Testis (tissue), 3 donors: ENCODE data around the gene EDN3. TPM values are rescaled to one million over a fixed set of nuclear protein-coding genes. Genes with fewer than 3 reads are reported as not detected.

Source experiments
- DNase-seq: peaks from one replicate; pipeline ENCODE4 v3.0.0-alpha.2; 2019
- H3K27ac ChIP-seq, 2 donors: fragments of 200-600 bp; sonication (generic); one replicate each; pipeline ENCODE4 v1.5.1; 2019
- H3K27me3 ChIP-seq: fragments of 200-600 bp; sonication (generic); one replicate; pipeline ENCODE4 v1.5.1; 2019
- H3K36me3 ChIP-seq: fragments of 200-600 bp; sonication (generic); one replicate; pipeline ENCODE4 v1.5.1; 2017; ENCODE audit warnings: low read depth; ENCODE audit errors: missing control alignments
- H3K4me1 ChIP-seq: fragments of 200-600 bp; sonication (generic); one replicate; pipeline ENCODE4 v1.5.1; 2019
- H3K4me3 ChIP-seq, 2 donors: fragments of 200-600 bp; sonication (generic); one replicate each; pipeline ENCODE4 v1.5.1; 2017 to 2019
- H3K9me3 ChIP-seq: fragments of 200-600 bp; sonication (generic); one replicate; pipeline ENCODE4 v1.5.1; 2017
- CTCF ChIP-seq, 3 experiments: fragments of 450-650 bp in 2 of 3; fragments of 200-600 bp in 1 of 3; sonication (generic) in 1 of 3; IDR thresholded peaks; one replicate each; pipeline ENCODE4 v1.5.1; 2016 to 2019; ENCODE audit warnings: antibody characterized with exemption in 3 of 3, mild to moderate bottlenecking in 2 of 3, moderate library complexity in 1 of 3
- POLR2A ChIP-seq: fragments of 450-650 bp; IDR thresholded peaks from one replicate; pipeline ENCODE4 v1.6.1; 2017; ENCODE audit warnings: antibody characterized with exemption, mild to moderate bottlenecking, moderate library complexity
- WGBS, 2 donors: methylation state at CpG; one replicate each; pipeline ENCODE4 v1.1.5; 2018; 5-methylcytosine and 5-hydroxymethylcytosine counted together
- intact Hi-C: fragments of 100-400 bp; cut with DNase I; formaldehyde crosslinking; loops from one replicate; pipeline ENCODE4 v1.15.1; 2023; ENCODE audit warnings: low total_unique reads
- polyA plus RNA-seq: library from polyadenylated mRNA; stranded (reverse); fragments of 350-450 nt; fragmentation: Illumina TruSeq; extraction: RNeasy Lipid Tissue Mini Kit (QIAGEN cat#74804); gene quantifications from one replicate; pipeline ENCODE4 v1.2.3, GENCODE V29; 2014; ENCODE audit warnings: low read depth, low replicate concordance; ENCODE audit not compliant: insufficient read depth
- total RNA-seq, 2 donors: library from RNA; depleted of rRNA; stranded (reverse); fragments of >200 nt; gene quantifications; one replicate each; pipeline ENCODE4 v1.2.3, GENCODE V29; 2016

Gene EDN3
- total and polyA plus RNA-seq, 3 donors from 2014 or later, result 2.9 to 5.2 (median 3.4) TPM

- intact Hi-C loops, result no loop called here
- Histone ChIP-seq H3K36me3 (no peaks in the 10 kb centered on the region), H3K9me3 (no peaks in the 10 kb centered on the region), H3K27me3 (no peaks in the 10 kb centered on the region), H3K4me3 (no peak overlapping the region), H3K4me1 (no peaks in the 10 kb centered on the region), H3K27ac (no peak overlapping the region)
- DNase-seq, result no peak
- TF ChIP-seq POLR2A, result no peak
- TF ChIP-seq CTCF (IDR thresholded peaks at IDR 0.05), result no peak
- 37 to 46% methylated on average over 2 of the region's 2 CpGs for WGBS, 2 donors
These were observed 42.2 kb upstream of the EDN3 start for GRCh38 chr20:59258221-59258621.

- DNase-seq, result no peak
- no peaks in the 10 kb centered on the region for H3K27me3 ChIP-seq
- no peak overlapping the region for H3K4me3 ChIP-seq
- H3K4me1 ChIP-seq, result no peaks in the 10 kb centered on the region
- no peaks in the 10 kb centered on the region for H3K36me3 ChIP-seq
- intact Hi-C loops, result no loop called here
- H3K27ac ChIP-seq, result no peak overlapping the region
- no peaks in the 10 kb centered on the region for H3K9me3 ChIP-seq
- TF ChIP-seq POLR2A (no peak), CTCF (IDR thresholded peaks at IDR 0.05) (no peak)
- WGBS, 2 donors, result 68 to 83% methylated on average over 2 of the region's 2 CpGs
These were observed 40.5 kb upstream of the EDN3 start for GRCh38 chr20:59259946-59260345.

DNA sequence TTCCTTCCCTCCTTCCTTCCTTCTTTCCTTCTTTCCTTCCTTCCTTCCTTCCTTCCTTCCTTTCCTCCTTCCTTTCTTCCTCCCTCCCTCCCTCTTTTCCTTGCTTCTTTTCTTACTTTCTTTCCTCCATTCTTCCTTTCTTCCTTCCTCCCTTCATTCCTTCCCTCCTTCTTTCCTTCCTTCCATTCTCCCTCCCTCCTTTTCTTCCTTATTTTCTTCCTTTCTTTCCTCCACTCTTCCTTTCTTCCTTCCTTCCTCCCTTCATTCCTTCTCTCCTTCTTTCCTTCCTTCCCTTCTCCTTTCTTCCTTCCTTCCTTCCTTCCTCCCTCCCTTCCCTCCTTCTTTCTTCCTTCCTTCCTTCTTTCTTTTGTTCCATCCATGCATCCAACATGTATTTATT, 35.1 kb upstream of the EDN3 start:
- H3K4me1 ChIP-seq, result peaks cover 3% of the 10 kb centered on the region
- TF ChIP-seq CTCF (IDR thresholded peaks at IDR 0.05) (no peak), POLR2A (no peak)
- no peaks in the 10 kb centered on the region for H3K9me3 ChIP-seq
- H3K27me3 ChIP-seq, result no peaks in the 10 kb centered on the region
- DNase-seq, result no peak
- H3K27ac ChIP-seq, result no peak overlapping the region
- intact Hi-C loops, result no loop called here
- no peak overlapping the region for H3K4me3 ChIP-seq
- H3K36me3 ChIP-seq, result no peaks in the 10 kb centered on the region

DNA sequence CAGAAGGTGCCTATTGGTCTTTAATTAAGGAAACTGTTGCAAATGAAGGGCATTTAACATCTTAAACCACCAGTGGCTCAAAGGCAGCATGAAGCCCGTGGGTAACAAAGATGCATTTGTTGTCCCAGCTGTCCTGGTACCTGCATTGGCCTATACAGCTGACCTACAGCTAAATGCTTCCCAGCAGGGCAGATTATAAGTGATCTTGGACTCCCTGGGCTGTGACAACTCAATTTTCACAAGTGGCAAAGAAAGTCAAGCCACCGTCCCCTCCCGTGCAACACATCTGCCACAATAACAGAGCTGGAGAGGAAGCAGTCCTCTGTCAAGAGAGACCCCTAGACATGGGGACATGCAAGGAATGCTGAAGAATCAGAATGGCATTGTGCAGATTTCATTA, 31.5 kb upstream of the EDN3 start:
- Histone ChIP-seq H3K36me3 (no peaks in the 10 kb centered on the region), H3K27me3 (no peaks in the 10 kb centered on the region), H3K4me3 (no peak overlapping the region), H3K4me1 (peaks cover 3% of the 10 kb centered on the region), H3K27ac (no peak overlapping the region), H3K9me3 (no peaks in the 10 kb centered on the region)
- WGBS, 2 donors, result 58 to 80% methylated on average over 3 of the region's 3 CpGs
- TF ChIP-seq POLR2A (no peak), CTCF (IDR thresholded peaks at IDR 0.05) (no peak)
- intact Hi-C loops, result no loop called here
- DNase-seq, result no peak

DNA sequence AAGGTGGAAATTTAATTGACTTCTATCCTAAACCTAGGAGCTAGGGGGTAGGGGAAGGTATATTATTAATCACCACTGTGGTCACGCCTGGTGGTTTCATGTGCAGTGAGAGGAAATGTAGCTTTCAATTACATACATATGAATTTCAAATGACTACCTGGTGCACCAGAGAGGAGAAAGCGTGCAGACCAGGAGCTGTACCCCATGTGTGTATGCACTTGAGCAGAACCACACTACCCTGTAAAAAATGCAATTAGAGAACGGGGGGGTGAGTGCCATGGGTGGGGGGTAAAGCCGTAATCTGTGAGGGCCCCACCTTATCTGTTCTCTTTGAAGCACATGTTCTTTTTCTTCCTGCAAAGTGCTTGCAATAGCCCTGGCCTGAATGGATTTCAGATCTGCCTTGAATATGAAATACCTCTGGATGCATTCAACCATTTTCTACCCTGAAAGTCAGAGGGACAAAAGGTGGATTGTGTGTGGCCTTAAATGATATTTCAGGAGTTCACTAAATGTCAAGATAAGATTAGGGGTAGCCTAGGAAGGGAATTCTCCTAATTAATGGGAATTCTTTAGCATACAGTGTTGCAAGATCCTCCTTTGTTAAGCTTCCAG, 30.9 kb upstream of the EDN3 start:
- intact Hi-C loops, result no loop called here
- Histone ChIP-seq H3K4me3 (no peak overlapping the region), H3K36me3 (no peaks in the 10 kb centered on the region), H3K4me1 (peaks cover 3% of the 10 kb centered on the region), H3K9me3 (no peaks in the 10 kb centered on the region), H3K27ac (no peak overlapping the region), H3K27me3 (no peaks in the 10 kb centered on the region)
- no peak for DNase-seq
- WGBS, 2 donors, result 49 to 60% methylated on average over 4 of the region's 4 CpGs
- TF ChIP-seq CTCF (IDR thresholded peaks at IDR 0.05), result no peak
- TF ChIP-seq POLR2A, result no peak
